GM12878 (cell line): ENCODE measurements around the gene ZNF765.

Source experiments
- CTCF ChIP-seq, 3 experiments: IDR thresholded peaks in 2 of 3; conservative IDR thresholded peaks in 1 of 3; 2 replicates each; pipeline ENCODE4 v1.5.1; 2011; ENCODE audit warnings: low read depth in 3 of 3, low read length in 3 of 3, mild to moderate bottlenecking in 3 of 3, control low read depth in 2 of 3, moderate library complexity in 2 of 3, inconsistent platforms in 1 of 3, mixed read lengths in 1 of 3; ENCODE audit not compliant: control insufficient read depth in 2 of 3, insufficient read depth in 1 of 3; ENCODE audit errors: extremely low read depth in 1 of 3
- EED ChIP-seq: sonication (generic); IDR thresholded peaks from 2 replicates; pipeline ENCODE4 v1.6.1; 2016; ENCODE audit warnings: antibody characterized with exemption, low read depth
- EP300 ChIP-seq, 2 experiments: fragments of 150-350 bp in 1 of 2; IDR thresholded peaks; 2 replicates each; pipeline ENCODE4 v1.6.1; 2011 to 2012; ENCODE audit warnings: low read depth in 2 of 2, low read length in 2 of 2, borderline replicate concordance in 1 of 2, improper control_type of control experiment in 1 of 2, inconsistent platforms in 1 of 2; ENCODE audit not compliant: control insufficient read depth in 1 of 2
- HDGF ChIP-seq: fragments of 450-650 bp; IDR thresholded peaks from 2 replicates; pipeline ENCODE4 v1.6.1; 2016; ENCODE audit warnings: antibody characterized with exemption
- IKZF1 ChIP-seq: fragments of 450-650 bp; conservative IDR thresholded peaks from 2 replicates; pipeline ENCODE4 v1.6.1; 2017; ENCODE audit warnings: antibody characterized with exemption, mild to moderate bottlenecking
- MAX ChIP-seq: IDR thresholded peaks from 2 replicates; pipeline ENCODE4 v1.6.1; 2012; ENCODE audit warnings: low read depth, low read length, improper control_type of control experiment
- MYC ChIP-seq: IDR thresholded peaks from 2 replicates; pipeline ENCODE4 v1.6.1; 2011; ENCODE audit warnings: mild to moderate bottlenecking, low read length, moderate library complexity, inconsistent platforms; ENCODE audit not compliant: insufficient read depth, insufficient replicate concordance, insufficient read length, severe bottlenecking
- PAX5 ChIP-seq: IDR thresholded peaks from 2 replicates; pipeline ENCODE4 v1.6.1; 2011; ENCODE audit warnings: low read depth, low read length, borderline replicate concordance
- RAD21 ChIP-seq: IDR thresholded peaks from 2 replicates; pipeline ENCODE4 v1.6.1; 2011; ENCODE audit warnings: mild to moderate bottlenecking, low read depth, low read length, moderate library complexity; ENCODE audit not compliant: insufficient read depth
- SIN3A ChIP-seq: IDR thresholded peaks from 2 replicates; pipeline ENCODE4 v1.6.1; 2012; ENCODE audit warnings: low read depth, low read length, improper control_type of control experiment
- SIX5 ChIP-seq: IDR thresholded peaks from 2 replicates; pipeline ENCODE4 v1.6.1; 2011; ENCODE audit warnings: mild to moderate bottlenecking, low read depth, low read length, moderate library complexity; ENCODE audit not compliant: severe bottlenecking

GRCh38 chr19:53461866-53462265, 66.9 kb downstream of the ZNF765 start:
- no peak for TF ChIP-seq CTCF (IDR thresholded peaks at IDR 0.05 in 2 of 3, conservative IDR thresholded peaks at IDR 0.05 in 1 of 3; ENCODE audit: control insufficient read depth in 2 of 3, extremely low read depth in 1 of 3, insufficient read depth in 1 of 3, low read depth in 3 of 3, low read length in 3 of 3)
- TF ChIP-seq RAD21: no peak
- no peak for TF ChIP-seq HDGF
- no peak for TF ChIP-seq EED
- no peak for TF ChIP-seq MYC
- TF ChIP-seq EP300 (IDR thresholded peaks at IDR 0.05; ENCODE audit: borderline replicate concordance in 1 of 2, control insufficient read depth in 1 of 2, low read depth in 2 of 2, low read length in 2 of 2): no peak
- TF ChIP-seq MAX: no peak
- TF ChIP-seq SIX5: no peak
- TF ChIP-seq IKZF1: no peak
- TF ChIP-seq PAX5: no peak
- no peak for TF ChIP-seq SIN3A
